Dermis lymphatic vessel endothelial cell (primary cell): Measurements from ENCODE around the gene EFS. TPM values are rescaled to one million over a fixed set of nuclear protein-coding genes. Genes with fewer than 3 reads are reported as not detected.

Source experiments
- total RNA-seq: library from RNA; depleted of rRNA; stranded (reverse); fragments of >200 nt; gene quantifications from 2 replicates; pipeline ENCODE4 v1.2.1, GENCODE V29; 2014

EFS gene, protein sequence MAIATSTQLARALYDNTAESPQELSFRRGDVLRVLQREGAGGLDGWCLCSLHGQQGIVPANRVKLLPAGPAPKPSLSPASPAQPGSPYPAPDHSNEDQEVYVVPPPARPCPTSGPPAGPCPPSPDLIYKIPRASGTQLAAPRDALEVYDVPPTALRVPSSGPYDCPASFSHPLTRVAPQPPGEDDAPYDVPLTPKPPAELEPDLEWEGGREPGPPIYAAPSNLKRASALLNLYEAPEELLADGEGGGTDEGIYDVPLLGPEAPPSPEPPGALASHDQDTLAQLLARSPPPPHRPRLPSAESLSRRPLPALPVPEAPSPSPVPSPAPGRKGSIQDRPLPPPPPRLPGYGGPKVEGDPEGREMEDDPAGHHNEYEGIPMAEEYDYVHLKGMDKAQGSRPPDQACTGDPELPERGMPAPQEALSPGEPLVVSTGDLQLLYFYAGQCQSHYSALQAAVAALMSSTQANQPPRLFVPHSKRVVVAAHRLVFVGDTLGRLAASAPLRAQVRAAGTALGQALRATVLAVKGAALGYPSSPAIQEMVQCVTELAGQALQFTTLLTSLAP
- not detected in 2 replicates for total RNA-seq

GRCh38 chr14:23365036-23365731, at the start of gene EFS:
EFS (minus strand) TSS chr14:23365172; CDS start chr14:23365025, 147 bp downstream.

DNA sequence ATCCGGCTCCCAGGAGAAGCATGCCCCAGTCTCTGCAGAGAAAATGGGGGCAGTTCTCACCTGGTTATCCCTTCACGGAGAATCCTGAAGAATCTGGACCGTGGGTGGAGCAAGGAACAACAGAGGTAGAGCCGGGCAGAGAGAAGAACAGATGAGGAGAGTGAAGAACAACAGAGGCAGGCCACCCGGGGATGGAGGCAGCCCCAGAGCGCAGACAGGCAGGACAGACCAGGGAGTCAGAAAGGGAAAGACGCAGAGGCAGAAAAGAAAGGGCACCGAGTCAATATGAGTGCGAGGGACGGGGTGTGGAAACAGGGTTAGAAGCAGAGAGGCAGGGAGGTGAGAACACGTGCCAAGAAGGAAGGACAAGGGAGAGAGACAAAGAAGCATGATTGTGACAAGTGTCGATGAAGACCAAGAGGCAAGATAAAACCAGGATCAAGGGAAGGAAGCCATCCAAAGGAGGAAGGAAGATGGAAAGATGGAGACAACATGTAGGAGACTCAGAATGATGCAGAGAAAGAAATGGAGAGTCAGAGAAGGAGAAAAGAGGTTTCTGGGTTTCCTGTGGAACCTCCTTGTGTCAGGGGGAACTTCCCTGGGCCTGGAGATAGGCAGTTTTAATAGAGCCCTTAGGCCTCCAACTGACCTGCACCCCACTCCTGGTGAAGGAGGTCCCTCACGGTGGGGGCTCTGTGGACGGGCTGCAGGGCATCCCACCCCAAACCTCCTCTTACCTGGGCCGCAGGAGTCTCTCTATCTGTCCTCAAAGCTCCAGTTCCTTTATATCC, 42.7 kb upstream of the EFS start, which contains the start of gene MYH6:
Gene MYH6 (minus strand): TSS at position 758 of the 791 bp plus-strand sequence. CDS start 1,050 bp downstream, outside the sequence.

DNA sequence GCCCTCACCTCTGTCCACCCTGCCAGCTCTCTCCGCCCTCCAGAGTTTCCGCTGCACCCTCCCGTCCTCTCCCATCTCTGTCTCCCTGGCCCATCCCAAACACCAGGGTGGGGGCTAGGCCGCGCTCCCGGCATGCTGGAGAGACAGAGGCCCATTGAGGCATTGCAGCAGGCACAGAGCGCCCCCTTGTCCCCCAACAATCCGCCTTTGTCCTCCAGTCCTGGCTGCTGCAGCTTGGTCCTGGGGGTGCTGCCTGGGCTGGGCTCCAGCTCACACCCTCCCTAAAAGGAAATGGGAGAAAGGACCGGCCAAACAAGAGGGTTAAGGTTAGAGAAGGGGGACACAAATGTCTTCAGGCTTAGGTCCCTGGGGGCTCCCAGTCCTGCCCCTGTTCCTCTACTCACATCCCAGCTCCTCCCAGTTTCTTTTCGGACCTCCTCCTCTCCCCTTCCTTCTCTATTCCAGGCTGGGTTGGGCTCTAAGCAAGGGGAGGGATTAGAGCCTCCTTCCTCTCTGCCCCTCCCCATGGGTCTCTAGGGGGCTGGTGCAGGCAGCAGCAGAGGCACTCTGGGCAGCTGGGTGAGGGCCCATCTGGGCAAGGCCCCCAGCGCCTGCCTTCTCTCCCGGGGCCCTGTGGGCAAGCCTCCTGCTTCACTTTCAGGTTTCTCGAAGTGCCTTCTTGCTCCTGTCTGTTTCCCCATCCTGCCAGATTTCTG, 11.7 kb upstream of the EFS start, which contains the start of gene CMTM5:
Gene CMTM5 (plus strand): TSS at position 565 of the 716 bp plus-strand sequence. CDS start 206 bp downstream, outside the sequence.

DNA sequence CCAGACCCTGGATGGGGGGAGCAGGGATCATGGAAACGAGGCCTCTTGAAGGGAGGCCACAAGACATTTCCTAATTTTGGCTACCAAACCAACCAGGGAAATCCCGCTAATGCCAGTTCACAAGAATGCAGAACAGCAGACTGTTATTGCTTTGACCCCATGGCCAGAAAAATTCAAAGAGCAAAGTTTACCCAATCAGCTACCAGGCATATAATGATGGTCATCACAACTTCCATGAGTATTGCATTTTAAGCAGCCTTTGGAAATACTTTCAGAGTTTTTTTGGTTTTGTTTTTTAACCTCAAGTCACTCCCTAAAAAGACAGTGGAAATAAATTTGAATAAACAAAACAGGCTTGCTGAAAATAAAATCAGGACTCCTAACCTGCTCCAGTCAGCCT, 7.5 kb upstream of the EFS start, which contains the start of gene IL25:
Gene IL25 (plus strand): TSS at position 301 of the 400 bp plus-strand sequence.

GRCh38 chr14:23352506-23353432, 12.2 kb downstream of the EFS start, which contains the start of gene SLC22A17:
SLC22A17 (minus strand) TSS chr14:23352887.

GRCh38 chr14:23320584-23321571, 44.1 kb downstream of the EFS start, which contains the start of gene PABPN1:
PABPN1 (plus strand) TSS chr14:23321457; CDS start chr14:23321470, 13 bp downstream.

DNA sequence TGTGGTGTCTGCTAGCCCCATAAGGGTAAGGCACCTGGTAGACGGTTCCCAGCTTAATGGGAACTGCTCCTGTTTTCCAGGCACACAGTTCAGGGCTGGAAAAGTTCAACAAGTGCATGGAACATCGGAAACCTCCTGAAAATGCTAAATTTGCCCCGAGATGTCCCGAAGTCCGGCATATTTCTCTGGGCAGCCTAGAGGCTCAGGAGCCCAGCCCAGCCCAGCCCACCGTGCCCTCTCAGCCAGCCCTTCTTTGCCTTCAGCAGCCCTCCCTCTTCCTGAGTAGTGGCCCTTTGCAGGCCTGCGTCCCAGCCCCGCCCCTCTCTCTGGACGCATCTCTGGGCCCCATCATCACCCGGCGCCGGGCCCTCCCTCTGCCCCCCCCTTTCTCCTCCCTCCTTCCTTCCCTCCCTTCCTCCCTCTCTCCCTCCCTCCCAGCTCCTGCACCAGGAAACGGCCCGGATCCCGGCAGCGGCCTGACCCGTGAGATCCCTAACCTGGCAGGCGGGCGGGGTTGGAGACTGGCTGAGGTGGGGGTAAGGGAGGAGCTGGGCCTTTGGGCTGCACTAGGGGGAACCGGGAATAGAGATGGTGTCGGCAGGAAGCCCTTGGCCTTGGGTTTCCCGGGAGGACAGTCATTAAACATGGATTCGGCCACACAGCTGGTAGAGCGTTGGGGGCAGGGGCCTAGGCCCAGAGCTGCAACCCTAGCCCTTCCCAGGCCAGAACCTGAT, 58.4 kb downstream of the EFS start, which contains the start of gene BCL2L2:
Gene BCL2L2 (plus strand): TSS at position 422 of the 734 bp plus-strand sequence. CDS start 935 bp downstream, outside the sequence.

Other genes starting within 250 kb of the EFS start
- not detected in 2 replicates for gene CEBPE, start 245.9 kb downstream of the EFS start, total RNA-seq
- gene SLC7A8, start 181.5 kb downstream of the EFS start, total RNA-seq: 0.11 and 3.1 TPM in 2 replicates
- not detected in 2 replicates for gene RNF212B, start 127.2 kb downstream of the EFS start, total RNA-seq
- gene HOMEZ, start 79.0 kb downstream of the EFS start, total RNA-seq: 3.3 and 3.9 TPM in 2 replicates
- gene PPP1R3E, start 62.3 kb downstream of the EFS start, total RNA-seq: 2.8 and 3.5 TPM in 2 replicates
- gene BCL2L2, start 58.3 kb downstream of the EFS start, total RNA-seq: 15.3 and 22.5 TPM in 2 replicates
- gene PABPN1, start 43.7 kb downstream of the EFS start, total RNA-seq: 81.5 and 81.7 TPM in 2 replicates
- gene SLC22A17, start 12.3 kb downstream of the EFS start, total RNA-seq: 0.11 and 0.17 TPM in 2 replicates
- gene IL25, start 7.6 kb upstream of the EFS start, total RNA-seq: not detected in 2 replicates
- not detected in 2 replicates for gene CMTM5, start 11.9 kb upstream of the EFS start, total RNA-seq
- not detected in 2 replicates for gene MYH6, start 43.1 kb upstream of the EFS start, total RNA-seq
- gene MYH7, start 70.5 kb upstream of the EFS start, total RNA-seq: not detected in 2 replicates
- 43.6 and 49.0 TPM in 2 replicates for gene NGDN, start 104.5 kb upstream of the EFS start, total RNA-seq
- gene ZFHX2, start 186.6 kb upstream of the EFS start, total RNA-seq: 0.09 and 0.11 TPM in 2 replicates
- gene THTPA, start 191.1 kb upstream of the EFS start, total RNA-seq: 7.2 and 7.4 TPM in 2 replicates
- gene AP1G2, start 202.6 kb upstream of the EFS start, total RNA-seq: 24.2 and 30.0 TPM in 2 replicates
- under 0.01 TPM in 1 of 2 replicates, not detected in the other for gene JPH4, start 213.6 kb upstream of the EFS start, total RNA-seq